Measurements from ENCODE around the gene TMEM222. TPM values are rescaled to one million over a fixed set of nuclear protein-coding genes. Genes with fewer than 3 reads are reported as not detected.

Gene TMEM222
- total RNA-seq, 1 experiment from 2014 or later = 55.5 TPM

GRCh38 chr1:27296773-27297291, 25.1 kb upstream of the TMEM222 start:
- H3K4me3 ChIP-seq (ENCODE audit: low read depth, low read length, poor library complexity, severe bottlenecking) = no peak overlapping the region
- H3K4me1 ChIP-seq (ENCODE audit: insufficient read depth, low read length, poor library complexity, severe bottlenecking) = peaks cover 4% of the 10 kb centered on the region
- ChIA-PET CTCF (interaction anchor here (0.6 to 2.1 kb wide), 10 partner anchors 11 to 366 kb away, joined by 3 to 15 read pairs (median 4); no protein-coding TSS in a partner anchor), POLR2A (ENCODE audit: low non-redundant PET) (interaction anchor here (0.7 kb wide), 1 partner anchor 823 kb away, joined by 3 read pairs; no protein-coding TSS in a partner anchor)
- BruUV-seq (replicated peaks) = no TSS peak
- H3K27ac ChIP-seq (ENCODE audit: low read depth, low read length, poor library complexity, severe bottlenecking) = no peak overlapping the region
- H3K36me3 ChIP-seq (ENCODE audit: insufficient read depth, low read length, poor library complexity, severe bottlenecking) = peaks cover 7% of the 10 kb centered on the region
- intact Hi-C loops (cut with micrococcal nuclease; ENCODE audit: unreplicated experiment) = no loop called here
- no peaks in the 10 kb centered on the region for H3K9me3 ChIP-seq (ENCODE audit: low read depth, low read length, poor library complexity, severe bottlenecking)
- DNase-seq (ENCODE audit: low spot score) = peak; percentile 71
- H3K27me3 ChIP-seq (replicated peaks; ENCODE audit: insufficient read depth, low read depth, low read length, poor library complexity) = no peaks in the 10 kb centered on the region
- no peak for TF ChIP-seq EZH2 (IDR thresholded peaks at IDR 0.05; ENCODE audit: borderline replicate concordance, low read depth, low read length, poor library complexity, severe bottlenecking)
- TF ChIP-seq, protein P1, sequence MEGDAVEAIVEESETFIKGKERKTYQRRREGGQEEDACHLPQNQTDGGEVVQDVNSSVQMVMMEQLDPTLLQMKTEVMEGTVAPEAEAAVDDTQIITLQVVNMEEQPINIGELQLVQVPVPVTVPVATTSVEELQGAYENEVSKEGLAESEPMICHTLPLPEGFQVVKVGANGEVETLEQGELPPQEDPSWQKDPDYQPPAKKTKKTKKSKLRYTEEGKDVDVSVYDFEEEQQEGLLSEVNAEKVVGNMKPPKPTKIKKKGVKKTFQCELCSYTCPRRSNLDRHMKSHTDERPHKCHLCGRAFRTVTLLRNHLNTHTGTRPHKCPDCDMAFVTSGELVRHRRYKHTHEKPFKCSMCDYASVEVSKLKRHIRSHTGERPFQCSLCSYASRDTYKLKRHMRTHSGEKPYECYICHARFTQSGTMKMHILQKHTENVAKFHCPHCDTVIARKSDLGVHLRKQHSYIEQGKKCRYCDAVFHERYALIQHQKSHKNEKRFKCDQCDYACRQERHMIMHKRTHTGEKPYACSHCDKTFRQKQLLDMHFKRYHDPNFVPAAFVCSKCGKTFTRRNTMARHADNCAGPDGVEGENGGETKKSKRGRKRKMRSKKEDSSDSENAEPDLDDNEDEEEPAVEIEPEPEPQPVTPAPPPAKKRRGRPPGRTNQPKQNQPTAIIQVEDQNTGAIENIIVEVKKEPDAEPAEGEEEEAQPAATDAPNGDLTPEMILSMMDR (conservative IDR thresholded peaks at IDR 0.05; ENCODE audit: low read depth, low read length) = peak; percentile 82

DNA sequence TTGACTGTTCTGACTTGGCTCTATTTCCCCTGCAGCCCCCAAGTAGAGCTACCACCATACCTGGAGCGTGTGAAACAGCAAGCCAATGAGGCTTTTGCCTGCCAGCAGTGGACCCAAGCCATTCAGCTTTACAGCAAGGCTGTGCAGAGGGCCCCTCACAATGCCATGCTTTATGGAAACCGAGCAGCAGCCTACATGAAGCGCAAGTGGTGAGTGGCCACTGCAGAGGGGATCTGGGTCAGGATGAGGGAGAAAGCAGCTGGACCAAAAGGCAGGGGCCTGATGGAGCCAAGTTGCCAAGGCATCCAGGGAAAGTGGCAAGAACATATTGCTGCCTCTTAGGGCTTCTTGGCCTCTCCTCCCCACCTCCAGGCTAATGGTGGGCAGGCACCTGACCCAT, 24.1 kb upstream of the TMEM222 start:
- H3K9me3 ChIP-seq (ENCODE audit: low read depth, low read length, poor library complexity, severe bottlenecking) = no peaks in the 10 kb centered on the region
- no peak overlapping the region for H3K27ac ChIP-seq (ENCODE audit: low read depth, low read length, poor library complexity, severe bottlenecking)
- intact Hi-C loops (cut with micrococcal nuclease; ENCODE audit: unreplicated experiment) = no loop called here
- H3K4me1 ChIP-seq (ENCODE audit: insufficient read depth, low read length, poor library complexity, severe bottlenecking) = peaks cover 4% of the 10 kb centered on the region
- no peak overlapping the region for H3K4me3 ChIP-seq (ENCODE audit: low read depth, low read length, poor library complexity, severe bottlenecking)
- peaks cover 10% of the 10 kb centered on the region for H3K36me3 ChIP-seq (ENCODE audit: insufficient read depth, low read length, poor library complexity, severe bottlenecking)
- H3K27me3 ChIP-seq (replicated peaks; ENCODE audit: insufficient read depth, low read depth, low read length, poor library complexity) = no peaks in the 10 kb centered on the region
- no peak for DNase-seq (ENCODE audit: low spot score)
- TF ChIP-seq, protein P1 (conservative IDR thresholded peaks at IDR 0.05; ENCODE audit: low read depth, low read length) = no peak
- no peak for TF ChIP-seq EZH2 (IDR thresholded peaks at IDR 0.05; ENCODE audit: borderline replicate concordance, low read depth, low read length, poor library complexity, severe bottlenecking)
- CTCF ChIA-PET = no interaction called here
- no TSS peak for BruUV-seq (replicated peaks)
- POLR2A ChIA-PET (ENCODE audit: low non-redundant PET) = interaction anchor here (0.6 kb wide), 1 partner anchor 15 kb away, joined by 9 read pairs; no protein-coding TSS in a partner anchor

DNA sequence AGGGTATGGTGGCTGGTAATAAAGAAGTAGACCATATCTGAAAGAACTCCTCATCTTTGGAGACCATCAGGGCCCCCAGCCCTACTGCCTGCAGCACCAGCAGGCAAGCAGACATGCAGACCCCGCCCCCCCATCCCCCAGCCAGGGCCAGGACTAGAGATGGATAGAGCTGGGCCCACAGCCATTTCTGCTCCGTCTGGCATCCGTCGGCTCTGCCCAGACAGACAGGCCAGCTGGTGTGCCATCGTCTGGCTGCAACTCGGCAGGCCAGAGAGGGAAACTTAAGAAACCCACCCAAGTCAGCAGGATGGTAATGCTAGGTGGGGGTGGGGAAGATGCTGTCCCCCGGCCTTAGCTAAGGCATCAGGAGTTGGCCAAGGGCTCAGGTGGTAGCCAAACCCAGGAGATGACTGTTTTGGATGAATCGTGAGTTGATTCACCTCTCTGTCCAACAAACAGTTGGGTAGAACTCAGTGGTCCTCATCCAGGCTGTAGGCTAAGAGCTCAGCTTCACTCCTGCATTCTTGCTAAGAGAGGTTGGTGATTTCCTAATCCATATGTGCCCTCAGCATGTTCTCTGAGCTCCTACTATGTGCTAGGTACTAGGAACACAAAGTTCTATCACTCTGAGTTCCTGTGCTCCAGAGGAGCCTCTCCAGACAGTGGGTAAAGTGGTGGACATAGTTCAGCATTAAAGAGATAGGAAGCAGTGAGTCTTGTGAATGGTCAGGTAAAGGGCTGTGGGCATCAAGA, 23.2 kb upstream of the TMEM222 start:
- DNase-seq (ENCODE audit: low spot score) = no peak
- peaks cover 10% of the 10 kb centered on the region for H3K36me3 ChIP-seq (ENCODE audit: insufficient read depth, low read length, poor library complexity, severe bottlenecking)
- H3K4me1 ChIP-seq (ENCODE audit: insufficient read depth, low read length, poor library complexity, severe bottlenecking) = peaks cover 4% of the 10 kb centered on the region
- ChIA-PET CTCF (interaction anchor here (0.8 to 2.8 kb wide), 2 partner anchors 92 to 254 kb away, joined by 3 to 8 read pairs; no protein-coding TSS in a partner anchor), POLR2A (ENCODE audit: low non-redundant PET) (no interaction called here)
- intact Hi-C loops (cut with micrococcal nuclease; ENCODE audit: unreplicated experiment) = no loop called here
- H3K9me3 ChIP-seq (ENCODE audit: low read depth, low read length, poor library complexity, severe bottlenecking) = no peaks in the 10 kb centered on the region
- TF ChIP-seq, protein P1 (conservative IDR thresholded peaks at IDR 0.05; ENCODE audit: low read depth, low read length) = no peak
- TF ChIP-seq EZH2 (IDR thresholded peaks at IDR 0.05; ENCODE audit: borderline replicate concordance, low read depth, low read length, poor library complexity, severe bottlenecking) = no peak
- H3K27me3 ChIP-seq (replicated peaks; ENCODE audit: insufficient read depth, low read depth, low read length, poor library complexity) = no peaks in the 10 kb centered on the region
- no TSS peak for BruUV-seq (replicated peaks)
- H3K4me3 ChIP-seq (ENCODE audit: low read depth, low read length, poor library complexity, severe bottlenecking) = no peak overlapping the region
- H3K27ac ChIP-seq (ENCODE audit: low read depth, low read length, poor library complexity, severe bottlenecking) = no peak overlapping the region

Data from A673 (cell line).